T-cell (primary cell): Measurements from ENCODE around the gene PRRT1. TPM values are rescaled to one million over a fixed set of nuclear protein-coding genes. Genes with fewer than 3 reads are reported as not detected.
A peak's percentile ranks its signal among the peaks of the same experiment; 100 is the strongest.

Experiments used
- ATAC-seq, 4 experiments: fragments of 200-7000 bp in 3 of 4; fragments of 150-1000 bp in 1 of 4; cut with Tn5 transposase; replicated peaks in 1 of 4; 1 replicate in 3 of 4; 2 replicates in 1 of 4; pipeline ENCODE4 v1.10.0; 2021; ENCODE audit warnings: moderate library complexity in 3 of 4, mild to moderate bottlenecking in 2 of 4, moderate number of reproducible peaks in 1 of 4
- CTCF ChIA-PET, 2 donors: fragments of 300-600 bp; sonication (Branson Sonifier 250); formaldehyde crosslinking; loops; one replicate each; lab custom pipeline; 2022; ENCODE audit warnings: antibody characterized with exemption in 2 of 2; lab: Charles Lee
- POLR2A ChIA-PET, 2 donors: fragments of 300-600 bp; sonication (Branson Sonifier 250); formaldehyde crosslinking; loops; one replicate each; lab custom pipeline; 2022; ENCODE audit warnings: antibody characterized with exemption in 2 of 2; lab: Charles Lee
- DNase-seq, 35 experiments: peaks; one replicate each; pipeline versions ENCODE4 v3.0.0 to v3.0.0-alpha.2; 2013 to 2023
- H3K27ac ChIP-seq: one replicate; pipeline ENCODE4 v1.5.1; 2013; ENCODE audit warnings: low read length
- H3K27me3 ChIP-seq, 2 experiments: replicated peaks in 1 of 2; 1 replicate in 1 of 2; 2 replicates in 1 of 2; pipeline versions ENCODE4 v1.6.1 to v1.7.0; 2013; ENCODE audit warnings: low read length in 1 of 2, mixed read lengths in 1 of 2; ENCODE audit not compliant: control insufficient read depth in 2 of 2, insufficient read depth in 2 of 2; ENCODE audit errors: extremely low read depth in 1 of 2
- H3K36me3 ChIP-seq, 2 donors: 1 replicate in 1 of 2; 2 replicates in 1 of 2; pipeline versions ENCODE4 v1.6.1 to v1.7.0; 2013; ENCODE audit warnings: low read length in 1 of 2; ENCODE audit not compliant: control insufficient read depth in 2 of 2, insufficient read depth in 1 of 2; ENCODE audit errors: extremely low read depth in 1 of 2
- H3K4me1 ChIP-seq, 2 experiments: 1 replicate in 1 of 2; 2 replicates in 1 of 2; pipeline versions ENCODE4 v1.6.1 to v1.7.0; 2013; ENCODE audit warnings: low read length in 2 of 2, mixed read lengths in 1 of 2; ENCODE audit not compliant: insufficient read depth in 2 of 2, control insufficient read depth in 1 of 2; ENCODE audit errors: extremely low read depth in 1 of 2
- H3K4me3 ChIP-seq, 2 donors: 1 replicate in 1 of 2; 2 replicates in 1 of 2; pipeline versions ENCODE4 v1.5.1 to v1.7.0; 2013; ENCODE audit warnings: mild to moderate bottlenecking in 2 of 2, low read length in 1 of 2, moderate library complexity in 1 of 2; ENCODE audit not compliant: control insufficient read depth in 1 of 2; ENCODE audit errors: extremely low read depth in 1 of 2
- H3K9me3 ChIP-seq: 2 replicates; pipeline ENCODE4 v1.7.0; 2013
- H3K27ac Mint-ChIP-seq, 2 donors: one replicate each; pipeline ENCODE4 v1.8.0; 2020 to 2021; ENCODE audit warnings: mild to moderate bottlenecking in 2 of 2, mixed read lengths in 2 of 2
- H3K27me3 Mint-ChIP-seq, 2 donors: one replicate each; pipeline ENCODE4 v1.8.0; 2021 to 2022; ENCODE audit warnings: mixed read lengths in 2 of 2
- H3K36me3 Mint-ChIP-seq: one replicate; pipeline ENCODE4 v1.8.0; 2021; ENCODE audit warnings: mixed read lengths
- H3K4me1 Mint-ChIP-seq, 3 donors: one replicate each; pipeline ENCODE4 v1.8.0; 2020 to 2022; ENCODE audit warnings: mixed read lengths in 3 of 3, mild to moderate bottlenecking in 1 of 3
- H3K4me3 Mint-ChIP-seq, 3 donors: one replicate each; pipeline ENCODE4 v1.8.0; 2020 to 2022; ENCODE audit warnings: mild to moderate bottlenecking in 3 of 3, mixed read lengths in 3 of 3, moderate library complexity in 3 of 3
- H3K9me3 Mint-ChIP-seq, 3 donors: one replicate each; pipeline ENCODE4 v1.8.0; 2020 to 2022; ENCODE audit warnings: mixed read lengths in 3 of 3
- WGBS: methylation state at CpG from one replicate; pipeline ENCODE4 v1.1.5; 2013; ENCODE audit warnings: missing lambda C conversion rate; ENCODE audit not compliant: insufficient coverage; 5-methylcytosine and 5-hydroxymethylcytosine counted together
- total RNA-seq, 35 experiments: library from RNA in 6 of 35; stranded (reverse) in 6 of 35; fragments of 120-200 nt in 1 of 35; gene quantifications; one replicate each; pipeline versions ENCODE4 v1.2.1 to v1.2.4 and lab custom pipeline; 2013 to 2026

Gene PRRT1
- total RNA-seq, 5 donors from 2014 or later (not counting 1 experiment from before 2014, with no cell fraction given): 1.7 to 3.3 (median 2.3) TPM

GRCh38 chr6:32109765-32110160, 42.0 kb downstream of the PRRT1 start:
- no peak overlapping the region for H3K27ac ChIP-seq
- ChIA-PET POLR2A (no interaction called here), CTCF (interaction anchor here in 1 of 2 donors (0.6 kb wide), 1 partner anchor 151 kb away, joined by 5 read pairs; the partner anchor contains the start of gene SKIC2)
- Mint-ChIP-seq H3K4me1 (peaks cover 25 to 36% (median 26%) of the 10 kb centered on the region in 3 donors), H3K27me3 (peaks cover 9 to 21% of the 10 kb centered on the region in 2 donors), H3K9me3 (no peaks in the 10 kb centered on the region), H3K27ac (peak overlapping the region in 1 of 2 donors; percentile 11), H3K36me3 (peaks cover 2% of the 10 kb centered on the region), H3K4me3 (no peak overlapping the region)
- H3K36me3 ChIP-seq: peaks cover 0 to under 1% of the 10 kb centered on the region in 2 donors
- H3K27me3 ChIP-seq: peaks cover 0 to 35% of the 10 kb centered on the region in 2 experiments
- H3K4me3 ChIP-seq: no peak overlapping the region
- DNase-seq (no peak), ATAC-seq (no peak)
- H3K4me1 ChIP-seq: peaks cover 0 to 28% of the 10 kb centered on the region in 2 experiments
- 90% methylated on average over 4 of the region's 6 CpGs for WGBS
- H3K9me3 ChIP-seq: no peaks in the 10 kb centered on the region

GRCh38 chr6:32109114-32109764, 42.5 kb downstream of the PRRT1 start, which contains the start of gene TNXB:
TNXB (minus strand) TSS chr6:32109338; CDS start chr6:32098198, 11,140 bp downstream.
- H3K36me3 Mint-ChIP-seq: no peaks in the 10 kb centered on the region
- DNase-seq (peak in 1 of 35 experiments; percentile 17), ATAC-seq (peak in 3 of 4 experiments; percentile 44 to 52 (median 47))
- no peak within 1 kb of the TSS for H3K4me3 ChIP-seq
- H3K27me3 ChIP-seq: peaks cover 2 to 40% of the 10 kb centered on the region in 2 experiments
- H3K4me1 ChIP-seq: peaks cover 0 to 28% of the 10 kb centered on the region in 2 experiments
- peaks cover 13 to 25% of the 10 kb centered on the region in 2 donors for H3K27me3 Mint-ChIP-seq
- peaks cover 25 to 40% (median 26%) of the 10 kb centered on the region in 3 donors for H3K4me1 Mint-ChIP-seq
- POLR2A ChIA-PET: no interaction called here
- H3K36me3 ChIP-seq: no peaks in the 10 kb centered on the region
- 5% methylated on average over 4 of the region's 12 CpGs for WGBS
- CTCF ChIA-PET: interaction anchor here in 1 of 2 donors (0.6 kb wide), 1 partner anchor 150 kb away, joined by 5 read pairs; the partner anchor contains the start of gene SKIC2
- H3K4me3 Mint-ChIP-seq: peak within 1 kb of the TSS in 1 of 3 donors; percentile 50
- H3K9me3 Mint-ChIP-seq: no peaks in the 10 kb centered on the region
- no peak within 1 kb of the TSS for H3K27ac ChIP-seq
- H3K9me3 ChIP-seq: no peaks in the 10 kb centered on the region
- H3K27ac Mint-ChIP-seq: peak within 1 kb of the TSS in 1 of 2 donors; percentile 28

GRCh38 chr6:32108727-32109113, 43.0 kb downstream of the PRRT1 start:
- ATAC-seq: peak in 1 of 4 experiments; percentile 11
- H3K4me3 ChIP-seq: no peak overlapping the region
- peaks cover 0 to 28% of the 10 kb centered on the region in 2 experiments for H3K4me1 ChIP-seq
- Mint-ChIP-seq H3K4me3 (peak overlapping the region in 1 of 3 donors; percentile 50), H3K36me3 (no peaks in the 10 kb centered on the region), H3K27me3 (peaks cover 17 to 28% of the 10 kb centered on the region in 2 donors), H3K27ac (peak overlapping the region in 1 of 2 donors; percentile 28), H3K9me3 (no peaks in the 10 kb centered on the region), H3K4me1 (peaks cover 25 to 40% (median 26%) of the 10 kb centered on the region in 3 donors)
- H3K27ac ChIP-seq: no peak overlapping the region
- ChIA-PET CTCF (no interaction called here), POLR2A (no interaction called here)
- peaks cover 2 to 42% of the 10 kb centered on the region in 2 experiments for H3K27me3 ChIP-seq
- no peaks in the 10 kb centered on the region for H3K9me3 ChIP-seq
- 61% methylated on average over 6 of the region's 6 CpGs for WGBS
- DNase-seq: no peak
- no peaks in the 10 kb centered on the region for H3K36me3 ChIP-seq

- H3K4me1 Mint-ChIP-seq: peaks cover 24 to 40% (median 26%) of the 10 kb centered on the region in 3 donors
- peaks cover 2 to 42% of the 10 kb centered on the region in 2 experiments for H3K27me3 ChIP-seq
- DNase-seq (no peak), ATAC-seq (peak in 1 of 4 experiments; percentile 29)
- H3K27ac Mint-ChIP-seq: no peak overlapping the region
- ChIA-PET CTCF (no interaction called here), POLR2A (no interaction called here)
- H3K36me3 Mint-ChIP-seq: no peaks in the 10 kb centered on the region
- H3K36me3 ChIP-seq: no peaks in the 10 kb centered on the region
- H3K9me3 ChIP-seq: no peaks in the 10 kb centered on the region
- H3K4me1 ChIP-seq: peaks cover 0 to 28% of the 10 kb centered on the region in 2 experiments
- 13% methylated on average over 10 of the region's 15 CpGs for WGBS
- H3K4me3 ChIP-seq: no peak overlapping the region
- no peak overlapping the region for H3K27ac ChIP-seq
- peak overlapping the region in 1 of 3 donors; percentile 50 for H3K4me3 Mint-ChIP-seq
- H3K9me3 Mint-ChIP-seq: no peaks in the 10 kb centered on the region
- H3K27me3 Mint-ChIP-seq: peaks cover 17 to 31% of the 10 kb centered on the region in 2 donors
Observed at GRCh38 chr6:32108094-32108627, 43.6 kb downstream of the PRRT1 start.

- Mint-ChIP-seq H3K4me1 (peaks cover 24 to 40% (median 26%) of the 10 kb centered on the region in 3 donors), H3K27me3 (peaks cover 17 to 31% of the 10 kb centered on the region in 2 donors), H3K36me3 (no peaks in the 10 kb centered on the region), H3K27ac (no peak overlapping the region), H3K9me3 (no peaks in the 10 kb centered on the region), H3K4me3 (peak overlapping the region in 1 of 3 donors; percentile 50)
- Histone ChIP-seq H3K4me1 (peaks cover 0 to 28% of the 10 kb centered on the region in 2 experiments), H3K27ac (no peak overlapping the region), H3K27me3 (peaks cover 2 to 42% of the 10 kb centered on the region in 2 experiments), H3K36me3 (no peaks in the 10 kb centered on the region), H3K4me3 (no peak overlapping the region), H3K9me3 (no peaks in the 10 kb centered on the region)
- POLR2A ChIA-PET: no interaction called here
- CTCF ChIA-PET: interaction anchor here in 1 of 2 donors (0.5 kb wide), 1 partner anchor 74 kb away, joined by 3 read pairs; no protein-coding TSS in a partner anchor
- WGBS: no CpG with 5 or more reads among the region's 1 CpG
- ATAC-seq (no peak), DNase-seq (no peak)
Observed at GRCh38 chr6:32107406-32107805, 44.3 kb downstream of the PRRT1 start.

- H3K4me3 Mint-ChIP-seq: no peak overlapping the region
- ATAC-seq: no peak
- no peaks in the 10 kb centered on the region for H3K9me3 Mint-ChIP-seq
- ChIA-PET CTCF (no interaction called here), POLR2A (interaction anchor here in 1 of 2 donors (0.6 kb wide), 1 partner anchor 46 kb away, joined by 15 read pairs; no protein-coding TSS in a partner anchor)
- peaks cover 24 to 34% (median 26%) of the 10 kb centered on the region in 3 donors for H3K4me1 Mint-ChIP-seq
- no peaks in the 10 kb centered on the region for H3K9me3 ChIP-seq
- peaks cover 2 to 43% of the 10 kb centered on the region in 2 experiments for H3K27me3 ChIP-seq
- no peak overlapping the region for H3K4me3 ChIP-seq
- peaks cover 17 to 34% of the 10 kb centered on the region in 2 donors for H3K27me3 Mint-ChIP-seq
- no peaks in the 10 kb centered on the region for H3K36me3 Mint-ChIP-seq
- DNase-seq: no peak
- no peaks in the 10 kb centered on the region for H3K36me3 ChIP-seq
- no peak overlapping the region for H3K27ac Mint-ChIP-seq
- peaks cover 0 to 28% of the 10 kb centered on the region in 2 experiments for H3K4me1 ChIP-seq
- no peak overlapping the region for H3K27ac ChIP-seq
- 91% methylated on average over 3 of the region's 4 CpGs for WGBS
Observed at GRCh38 chr6:32105433-32105832, 46.3 kb downstream of the PRRT1 start.
